Pancreas (tissue), 10 donors: Measurements from ENCODE around the gene MPRIP. TPM values are rescaled to one million over a fixed set of nuclear protein-coding genes. Genes with fewer than 3 reads are reported as not detected.
"Not testable (repeated sequence)": the region's sequence is repeated elsewhere in the genome, so short reads cannot be mapped to it uniquely, and the experiment has no call there.

Source experiments
- ATAC-seq, 4 donors: fragments of 200-7000 bp; cut with Tn5 transposase; one replicate each; pipeline versions ENCODE4 v1.8.0 to v1.9.1; 2020; ENCODE audit warnings: mild to moderate bottlenecking in 4 of 4, moderate library complexity in 4 of 4
- DNase-seq, 6 donors: peaks; one replicate each; pipeline ENCODE4 v3.0.0-alpha.2; 2020
- FAIRE-seq: peaks from 2 replicates; lab custom pipeline; 2012; peaks lifted over from hg19 to GRCh38; lab: Jason Lieb, UNC
- H3K27ac ChIP-seq, 4 donors: fragments of 200-600 bp; sonication (generic); 1 replicate in 3 of 4; 2 replicates in 1 of 4; pipeline versions ENCODE4 v1.5.0 to v1.8.0; 2020
- H3K27me3 ChIP-seq, 4 donors: fragments of 200-600 bp; one replicate each; pipeline ENCODE4 v1.8.0; 2021
- H3K36me3 ChIP-seq, 3 donors: fragments of 200-600 bp; sonication (generic) in 1 of 3; one replicate each; pipeline versions ENCODE4 v1.5.0 to v1.8.0; 2020 to 2021
- H3K4me1 ChIP-seq, 3 donors: fragments of 200-600 bp; one replicate each; pipeline ENCODE4 v1.8.0; 2021
- H3K4me3 ChIP-seq, 4 donors: fragments of 200-600 bp; sonication (generic) in 2 of 4; one replicate each; pipeline versions ENCODE4 v1.5.0 to v1.8.0; 2020 to 2021
- H3K9me3 ChIP-seq, 4 donors: fragments of 200-600 bp; one replicate each; pipeline ENCODE4 v1.8.0; 2021
- CTCF ChIP-seq, 4 donors: fragments of 200-600 bp; sonication (generic) in 3 of 4; IDR thresholded peaks; one replicate each; pipeline versions ENCODE4 v1.5.0 to v1.8.0; 2021; ENCODE audit warnings: antibody characterized with exemption in 4 of 4
- WGBS, 2 donors: extraction: QIAGEN DNeasy Blood & Tissue Kit; methylation state at CpG; one replicate each; pipeline ENCODE4 v1.1.7; 2013; 5-methylcytosine and 5-hydroxymethylcytosine counted together
- intact Hi-C, 3 donors: fragments of 100-400 bp; cut with DNase I; formaldehyde crosslinking; loops; one replicate each; pipeline versions ENCODE4 v1.11.1 to v1.14.2; 2022
- polyA plus RNA-seq, 2 donors: library from polyadenylated mRNA; stranded (reverse); fragments of 200-250 nt; gene quantifications; one replicate each; pipeline ENCODE4 v1.2.3, GENCODE V29; 2013
- total RNA-seq, 6 donors: library from RNA; stranded (reverse); fragmentation: NEBNext Ultra II Directional in 4 of 6; extraction: Animal tissue kit (Norgen Biotek cat#: 25700) in 4 of 6; gene quantifications; one replicate each; pipeline versions ENCODE4 v1.2.1 to v1.2.4, GENCODE V29; 2021 to 2023
- donor health status: healthy with polysubstance abuse.
- donor health status: DM: no; HTN: no; CAD: no; lungs with moderate emphysema.
- donor health status: DM: no; HTN: no; CAD: no.
- donor health status: control.
- donor health status: control.
- donor health status: Bipolar disorder and iron deficiency.
- donor health status: DM: yes; HTN: yes; CAD: no.
- donor health status: DM: no; HTN: no; CAD: no.
- donor health status: DM: no; HTN: no; CAD: no.
- donor health status: DM: yes; HTN: yes; CAD: no.

MPRIP gene
- total and polyA plus RNA-seq, 8 donors: 91.8 to 242 (median 107) TPM

GRCh38 chr17:16997514-16998429, 44.5 kb upstream of the MPRIP start:
- no peak overlapping the region for H3K27ac ChIP-seq
- no peak overlapping the region for H3K4me3 ChIP-seq
- ATAC-seq (no peak), DNase-seq (peak in 1 of 6 donors; percentile 69), FAIRE-seq (no peak)
- TF ChIP-seq CTCF (IDR thresholded peaks at IDR 0.05): no peak
- H3K4me1 ChIP-seq: no peaks in the 10 kb centered on the region
- 84 to 88% methylated on average over 14 of the region's 14 CpGs for WGBS, 2 donors
- H3K27me3 ChIP-seq: no peaks in the 10 kb centered on the region
- H3K9me3 ChIP-seq: no peaks in the 10 kb centered on the region
- H3K36me3 ChIP-seq: no peaks in the 10 kb centered on the region
- intact Hi-C loops: no loop called here

GRCh38 chr17:16999931-17000625, 42.2 kb upstream of the MPRIP start:
- no peak for TF ChIP-seq CTCF (IDR thresholded peaks at IDR 0.05)
- FAIRE-seq (no peak), ATAC-seq (no peak), DNase-seq (no peak)
- Histone ChIP-seq H3K9me3 (no peaks in the 10 kb centered on the region), H3K36me3 (no peaks in the 10 kb centered on the region), H3K4me1 (no peaks in the 10 kb centered on the region), H3K27me3 (no peaks in the 10 kb centered on the region), H3K27ac (no peak overlapping the region), H3K4me3 (no peak overlapping the region)
- WGBS, 2 donors: 59 to 69% methylated on average over 7 of the region's 7 CpGs
- intact Hi-C loops: loop anchor here in 1 of 3 donors (5.0 to 10.0 kb wide), 2 partner anchors 145 to 312 kb away; no protein-coding TSS in a partner anchor

GRCh38 chr17:17001076-17001777, 41.0 kb upstream of the MPRIP start:
- no peak for TF ChIP-seq CTCF (IDR thresholded peaks at IDR 0.05)
- 68 to 76% methylated on average over 9 of the region's 9 CpGs for WGBS, 2 donors
- ATAC-seq (peak in 1 of 4 donors; percentile 4), FAIRE-seq (no peak), DNase-seq (peak in 2 of 6 donors; percentile 17 to 39)
- Histone ChIP-seq H3K9me3 (no peaks in the 10 kb centered on the region), H3K36me3 (no peaks in the 10 kb centered on the region), H3K4me3 (no peak overlapping the region), H3K27ac (no peak overlapping the region), H3K4me1 (no peaks in the 10 kb centered on the region), H3K27me3 (no peaks in the 10 kb centered on the region)
- intact Hi-C loops: loop anchor here in 1 of 3 donors (5.0 to 10.0 kb wide), 2 partner anchors 144 to 311 kb away; no protein-coding TSS in a partner anchor

- FAIRE-seq (no peak), ATAC-seq (peak; percentile 91 to 98 (median 94)), DNase-seq (peak; percentile 69 to 96 (median 86))
- no peak overlapping the region for H3K27ac ChIP-seq
- intact Hi-C loops: loop anchor here in 1 of 3 donors (5.0 to 10.0 kb wide), 2 partner anchors 143 to 310 kb away; no protein-coding TSS in a partner anchor
- no peak overlapping the region for H3K4me3 ChIP-seq
- TF ChIP-seq CTCF (IDR thresholded peaks at IDR 0.05): peak; percentile 89 to 95 (median 94)
- 16 to 17% methylated on average over 22 of the region's 22 CpGs for whole genome bisulfite sequencing, 2 donors
- H3K4me1 ChIP-seq: no peaks in the 10 kb centered on the region
- no peaks in the 10 kb centered on the region for H3K9me3 ChIP-seq
- no peaks in the 10 kb centered on the region for H3K36me3 ChIP-seq
- H3K27me3 ChIP-seq: no peaks in the 10 kb centered on the region
Observed at GRCh38 chr17:17001874-17002520, 40.3 kb upstream of the MPRIP start.

- intact Hi-C loops: loop anchor here in 1 of 3 donors (5.0 to 10.0 kb wide), 2 partner anchors 142 to 309 kb away; no protein-coding TSS in a partner anchor
- H3K27me3 ChIP-seq, H3K27ac ChIP-seq, H3K36me3 ChIP-seq, H3K4me1 ChIP-seq, FAIRE-seq, ATAC-seq, H3K9me3 ChIP-seq, H3K4me3 ChIP-seq: not testable (repeated sequence)
- WGBS, 2 donors: 87 to 89% methylated on average over 20 of the region's 20 CpGs
- DNase-seq: peak in 2 of 6 donors; percentile 12 to 57
Observed at GRCh38 chr17:17002731-17003715, 39.2 kb upstream of the MPRIP start.
